Activated T-cell treated with anti-CD3 and anti-CD28 coated beads, Interleukin-2, amount 50 U/mL, for 24 hours (primary cell): ENCODE data around the gene OPTC.

ENCODE experiments used
- DNase-seq: peaks from one replicate; pipeline ENCODE4 v3.0.0-alpha.2; 2020
- H3K27ac Mint-ChIP-seq: 2 replicates; pipeline ENCODE4 v1.8.0; 2020; ENCODE audit warnings: mild to moderate bottlenecking, mixed read lengths
- H3K27me3 Mint-ChIP-seq: 2 replicates; pipeline ENCODE4 v1.8.0; 2020; ENCODE audit warnings: mixed read lengths
- H3K36me3 Mint-ChIP-seq: 2 replicates; pipeline ENCODE4 v1.8.0; 2020; ENCODE audit warnings: low read depth, mixed read lengths
- H3K4me1 Mint-ChIP-seq: 2 replicates; pipeline ENCODE4 v1.8.0; 2020; ENCODE audit warnings: low read depth, mixed read lengths
- H3K4me3 Mint-ChIP-seq: 2 replicates; pipeline ENCODE4 v1.8.0; 2020; ENCODE audit warnings: mild to moderate bottlenecking, moderate library complexity, mixed read lengths
- H3K9me3 Mint-ChIP-seq: 2 replicates; pipeline ENCODE4 v1.8.0; 2020; ENCODE audit warnings: mixed read lengths

OPTC gene

DNA sequence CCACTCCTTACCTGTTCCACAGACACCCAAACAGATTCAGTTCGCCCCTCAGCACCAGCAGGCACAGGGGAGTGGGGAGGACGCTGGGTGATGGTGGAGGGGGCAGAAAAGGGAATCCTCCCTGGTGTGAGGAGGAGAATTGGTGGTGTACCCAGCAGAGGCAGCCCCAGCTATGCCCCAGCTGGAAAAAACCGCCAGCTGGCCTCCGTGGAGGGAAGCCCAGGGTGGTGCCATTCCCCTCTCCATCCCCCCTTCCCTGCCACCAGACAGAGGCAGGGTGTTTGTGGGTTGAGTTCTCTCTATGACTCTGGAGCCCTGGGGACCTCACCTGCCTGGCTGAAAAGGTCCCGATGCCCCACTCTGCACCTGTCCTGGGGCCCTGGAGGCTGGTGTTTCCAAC lies 27.9 kb downstream of the OPTC start:
- H3K9me3 Mint-ChIP-seq: no peaks in the 10 kb centered on the region
- no peak overlapping the region for H3K27ac Mint-ChIP-seq
- no peaks in the 10 kb centered on the region for H3K27me3 Mint-ChIP-seq
- H3K4me3 Mint-ChIP-seq: no peak overlapping the region
- no peak for DNase-seq
- H3K4me1 Mint-ChIP-seq: peaks cover 1% of the 10 kb centered on the region
- H3K36me3 Mint-ChIP-seq: no peaks in the 10 kb centered on the region

DNA sequence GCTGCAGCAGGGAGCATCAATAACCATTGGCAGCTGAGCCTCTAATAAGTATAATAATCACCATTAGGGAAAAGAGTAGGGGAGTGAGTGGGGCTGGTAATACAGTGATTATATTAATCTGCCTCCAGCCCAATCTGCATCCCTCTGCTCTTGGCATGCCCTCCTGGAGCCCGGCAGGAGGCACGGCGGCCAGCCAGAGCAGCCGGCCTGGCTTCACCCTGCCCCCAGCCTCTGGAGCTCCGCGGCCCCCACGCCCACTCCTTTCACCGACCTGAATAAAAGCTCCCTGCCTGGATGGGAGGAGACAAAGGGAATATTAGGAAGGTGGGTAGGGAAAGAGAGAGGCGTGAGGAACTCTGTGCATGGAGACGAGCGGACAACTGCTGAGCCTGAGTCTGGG lies 28.3 kb downstream of the OPTC start:
- Mint-ChIP-seq H3K4me3 (no peak overlapping the region), H3K4me1 (peaks cover 1% of the 10 kb centered on the region), H3K27me3 (no peaks in the 10 kb centered on the region), H3K27ac (no peak overlapping the region), H3K36me3 (no peaks in the 10 kb centered on the region), H3K9me3 (no peaks in the 10 kb centered on the region)
- no peak for DNase-seq

DNA sequence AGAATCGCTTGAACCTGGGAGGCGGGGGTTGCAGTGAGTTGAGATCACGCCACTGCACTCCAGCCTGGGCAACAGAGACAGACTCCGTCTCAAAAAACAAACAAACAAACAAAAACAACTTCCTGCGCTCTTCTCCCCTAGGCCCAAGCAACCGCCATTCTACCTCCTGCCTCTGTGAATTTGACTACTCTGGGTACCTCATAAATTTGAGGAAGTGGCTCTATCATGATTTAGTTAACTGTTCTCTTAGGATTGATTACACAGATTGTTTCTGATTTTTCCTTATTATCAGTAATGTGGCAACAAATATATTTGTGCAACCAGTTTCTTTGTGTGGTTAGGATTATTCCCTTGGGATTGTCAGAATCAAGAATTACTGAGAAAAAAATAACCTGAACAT lies 29.7 kb downstream of the OPTC start:
- no peaks in the 10 kb centered on the region for H3K4me1 Mint-ChIP-seq
- H3K9me3 Mint-ChIP-seq: no peaks in the 10 kb centered on the region
- H3K27me3 Mint-ChIP-seq: no peaks in the 10 kb centered on the region
- no peak overlapping the region for H3K4me3 Mint-ChIP-seq
- no peak for DNase-seq
- no peaks in the 10 kb centered on the region for H3K36me3 Mint-ChIP-seq
- no peak overlapping the region for H3K27ac Mint-ChIP-seq

DNA sequence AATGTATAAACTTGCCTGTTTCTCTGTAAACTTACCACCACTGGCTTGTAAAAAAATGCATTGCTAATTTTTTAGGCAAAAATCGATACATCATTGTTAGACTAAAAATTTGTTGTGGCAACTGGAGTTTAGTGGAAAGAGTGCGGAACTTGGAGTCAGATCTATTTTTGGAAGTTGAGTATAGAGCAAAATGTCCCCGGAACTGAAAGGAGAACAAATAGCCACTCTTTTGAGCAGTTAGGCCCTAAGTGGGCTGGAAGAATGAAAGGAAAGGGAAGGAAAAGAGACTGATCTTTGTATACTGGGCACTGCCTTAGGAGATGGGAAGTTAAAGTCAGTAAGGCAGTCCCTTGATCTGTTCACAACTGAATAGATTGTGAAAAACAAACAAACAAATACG lies 30.2 kb downstream of the OPTC start:
- DNase-seq: no peak
- H3K4me3 Mint-ChIP-seq: no peak overlapping the region
- no peaks in the 10 kb centered on the region for H3K9me3 Mint-ChIP-seq
- H3K27ac Mint-ChIP-seq: no peak overlapping the region
- no peaks in the 10 kb centered on the region for H3K4me1 Mint-ChIP-seq
- no peaks in the 10 kb centered on the region for H3K27me3 Mint-ChIP-seq
- no peaks in the 10 kb centered on the region for H3K36me3 Mint-ChIP-seq

DNA sequence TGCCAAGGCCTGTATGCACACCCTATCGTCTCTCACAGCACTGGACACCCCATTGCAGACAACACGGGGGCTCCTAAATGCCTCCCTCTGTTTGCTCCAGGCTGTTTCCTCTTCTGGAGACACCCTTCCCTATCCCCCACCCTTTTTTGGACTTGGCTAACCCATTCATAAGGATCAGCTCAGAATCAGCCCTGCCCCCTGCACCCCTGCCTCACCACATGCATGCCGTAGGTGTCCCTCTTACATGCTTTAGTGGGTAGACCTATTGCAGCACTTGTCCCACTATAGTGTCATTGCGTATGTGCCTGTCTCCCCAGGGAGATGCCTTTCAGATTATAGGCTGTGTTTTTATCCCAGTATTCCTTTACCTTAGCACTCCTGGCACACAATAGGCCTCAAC lies 30.9 kb downstream of the OPTC start:
- DNase-seq: no peak
- no peaks in the 10 kb centered on the region for H3K9me3 Mint-ChIP-seq
- no peak overlapping the region for H3K27ac Mint-ChIP-seq
- no peaks in the 10 kb centered on the region for H3K36me3 Mint-ChIP-seq
- H3K27me3 Mint-ChIP-seq: no peaks in the 10 kb centered on the region
- H3K4me3 Mint-ChIP-seq: no peak overlapping the region
- no peaks in the 10 kb centered on the region for H3K4me1 Mint-ChIP-seq

DNA sequence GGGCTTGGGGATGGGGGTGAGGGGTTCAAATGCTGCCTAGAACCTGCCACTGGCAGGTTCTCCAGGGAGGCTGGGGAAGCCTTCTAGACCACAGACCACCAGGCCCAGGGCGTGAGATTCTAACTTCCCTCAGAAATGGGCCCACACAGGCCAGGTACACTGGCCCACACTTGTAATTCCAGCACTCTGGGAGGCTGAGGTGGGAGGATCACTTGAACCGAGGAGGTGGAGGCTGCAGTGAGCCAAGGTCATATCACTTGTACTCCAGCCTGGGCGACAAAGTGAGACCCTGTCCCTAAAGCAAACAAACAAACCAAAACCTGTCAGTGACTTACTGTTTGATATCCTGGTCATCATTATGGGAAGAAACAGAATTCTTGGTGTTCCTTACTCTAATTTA lies 31.7 kb downstream of the OPTC start:
- Mint-ChIP-seq H3K4me3 (no peak overlapping the region), H3K27ac (no peak overlapping the region), H3K9me3 (no peaks in the 10 kb centered on the region), H3K4me1 (no peaks in the 10 kb centered on the region), H3K36me3 (no peaks in the 10 kb centered on the region), H3K27me3 (no peaks in the 10 kb centered on the region)
- no peak for DNase-seq

DNA sequence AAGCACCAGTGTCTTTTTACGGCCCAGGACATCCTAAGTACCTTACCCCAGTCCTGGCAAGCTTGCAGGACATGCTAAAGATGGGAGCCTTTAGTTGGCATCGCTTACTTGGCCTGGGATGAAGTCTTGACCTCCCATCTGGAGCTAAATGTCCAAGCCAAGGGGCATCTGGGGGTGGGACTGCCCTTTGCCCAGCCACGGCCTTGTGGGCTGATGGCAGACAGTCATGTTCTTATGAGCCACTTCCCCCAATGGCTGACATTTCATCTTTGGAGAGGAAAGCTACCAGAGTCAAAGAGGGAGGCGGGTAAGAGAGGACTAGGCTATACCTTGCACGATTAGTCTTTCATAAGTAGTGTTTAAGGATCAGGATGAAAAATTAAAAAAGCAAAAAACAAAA lies 32.2 kb downstream of the OPTC start:
- H3K27me3 Mint-ChIP-seq: no peaks in the 10 kb centered on the region
- H3K4me3 Mint-ChIP-seq: no peak overlapping the region
- no peak overlapping the region for H3K27ac Mint-ChIP-seq
- no peaks in the 10 kb centered on the region for H3K9me3 Mint-ChIP-seq
- H3K4me1 Mint-ChIP-seq: no peaks in the 10 kb centered on the region
- H3K36me3 Mint-ChIP-seq: no peaks in the 10 kb centered on the region
- no peak for DNase-seq

DNA sequence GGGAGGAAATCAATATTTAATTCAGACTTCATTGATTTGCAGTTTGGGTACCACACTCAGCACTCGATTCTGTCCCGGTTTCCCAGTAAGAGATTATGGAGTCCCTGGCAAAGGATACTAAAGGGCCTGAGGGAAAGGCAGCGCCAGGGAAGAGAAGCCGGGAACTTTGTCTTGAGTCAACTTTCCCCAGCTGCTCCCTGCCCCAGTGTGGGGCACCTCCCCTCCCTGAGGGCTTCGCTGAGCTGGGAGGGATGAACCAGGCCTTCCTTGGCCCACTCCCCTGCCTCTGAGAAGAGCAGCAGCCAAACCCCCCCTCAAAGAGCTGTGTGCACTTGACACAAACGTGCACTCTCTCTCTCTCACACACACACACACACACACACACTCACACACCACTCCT lies 32.6 kb downstream of the OPTC start:
- no peak overlapping the region for H3K4me3 Mint-ChIP-seq
- no peak overlapping the region for H3K27ac Mint-ChIP-seq
- no peaks in the 10 kb centered on the region for H3K36me3 Mint-ChIP-seq
- no peaks in the 10 kb centered on the region for H3K4me1 Mint-ChIP-seq
- H3K27me3 Mint-ChIP-seq: no peaks in the 10 kb centered on the region
- DNase-seq: no peak
- H3K9me3 Mint-ChIP-seq: no peaks in the 10 kb centered on the region

DNA sequence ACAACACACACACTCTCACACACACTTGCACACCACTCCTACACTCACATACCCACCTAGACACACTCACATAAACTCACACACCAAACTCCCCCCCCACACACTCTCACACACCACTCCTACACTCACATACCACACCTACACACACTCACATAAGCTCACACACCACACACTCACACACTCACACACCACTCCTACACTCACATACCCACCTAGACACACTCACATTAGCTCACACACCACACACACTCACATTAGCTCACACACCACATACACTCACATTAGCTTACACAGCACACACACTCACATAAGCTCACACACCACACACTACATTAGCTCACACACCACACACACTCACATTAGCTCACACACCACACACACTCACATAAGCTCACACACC lies 33.1 kb downstream of the OPTC start:
- no peak for DNase-seq
- H3K4me1 Mint-ChIP-seq: no peaks in the 10 kb centered on the region
- H3K36me3 Mint-ChIP-seq: no peaks in the 10 kb centered on the region
- no peaks in the 10 kb centered on the region for H3K9me3 Mint-ChIP-seq
- no peaks in the 10 kb centered on the region for H3K27me3 Mint-ChIP-seq
- no peak overlapping the region for H3K27ac Mint-ChIP-seq
- no peak overlapping the region for H3K4me3 Mint-ChIP-seq

DNA sequence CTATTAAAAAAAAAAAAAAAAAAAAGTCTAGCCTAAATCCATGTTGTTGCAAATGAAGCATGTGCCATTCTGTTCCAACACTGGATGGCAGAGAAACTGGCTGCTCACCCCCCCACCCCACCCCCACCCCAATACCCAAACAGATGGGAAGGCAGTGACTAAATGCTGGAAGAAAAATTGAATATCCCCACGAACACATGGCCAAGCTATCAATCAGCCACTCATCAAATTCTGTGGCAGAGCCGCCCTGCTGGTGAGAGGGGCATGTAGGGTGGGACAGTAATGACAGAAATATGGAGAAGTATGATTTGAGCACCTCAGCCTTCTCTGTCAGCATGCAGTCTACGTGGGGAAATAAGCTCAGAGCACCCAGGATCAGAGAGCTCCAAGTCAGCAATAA lies 34.1 kb downstream of the OPTC start:
- DNase-seq: no peak
- Mint-ChIP-seq H3K4me1 (no peaks in the 10 kb centered on the region), H3K4me3 (no peak overlapping the region), H3K36me3 (no peaks in the 10 kb centered on the region), H3K27me3 (no peaks in the 10 kb centered on the region), H3K9me3 (no peaks in the 10 kb centered on the region), H3K27ac (no peak overlapping the region)

DNA sequence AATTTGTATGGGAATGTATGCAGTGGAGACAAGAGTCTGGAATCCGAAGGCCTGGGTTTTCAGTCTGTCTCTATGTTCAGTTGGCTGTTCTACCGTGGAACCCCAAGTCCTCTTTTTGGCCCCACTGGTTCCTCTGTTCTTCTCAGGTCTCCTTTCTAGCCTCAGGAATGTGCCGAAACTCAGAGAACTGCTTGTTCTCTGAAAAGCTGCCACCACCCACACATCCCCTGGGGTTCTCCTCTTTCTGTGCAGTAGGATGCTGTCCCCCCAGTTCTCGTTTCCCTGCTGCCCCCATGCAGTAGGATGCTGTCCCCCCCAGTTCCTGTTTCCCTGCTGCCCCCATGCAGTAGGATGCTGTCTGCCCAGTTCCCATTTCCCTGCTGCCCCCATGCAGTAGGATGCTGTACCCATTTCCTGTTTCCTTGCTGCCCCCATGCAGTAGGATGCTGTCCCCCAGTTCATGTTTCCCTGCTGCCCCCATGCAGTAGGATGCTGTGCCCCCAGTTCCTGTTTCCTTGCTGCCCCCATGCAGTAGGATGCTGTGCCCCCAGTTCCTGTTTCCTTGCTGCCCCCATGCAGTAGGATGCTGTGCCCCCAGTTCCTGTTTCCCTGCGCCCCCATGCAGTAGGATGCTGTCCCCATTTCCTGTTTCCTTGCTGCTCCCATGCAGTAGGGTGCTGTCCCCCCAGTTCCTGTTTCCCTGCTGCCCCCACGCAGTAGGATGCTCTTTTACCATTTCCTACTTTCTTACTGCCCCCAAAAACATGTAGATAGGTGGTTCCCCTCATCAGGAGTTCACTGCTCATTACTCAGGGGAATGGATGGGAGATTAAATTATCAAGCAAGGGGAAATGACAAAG lies 35.3 kb downstream of the OPTC start:
- Mint-ChIP-seq H3K36me3 (no peaks in the 10 kb centered on the region), H3K27me3 (no peaks in the 10 kb centered on the region), H3K4me1 (no peaks in the 10 kb centered on the region), H3K9me3 (no peaks in the 10 kb centered on the region), H3K4me3 (no peak overlapping the region), H3K27ac (no peak overlapping the region)
- no peak for DNase-seq

DNA sequence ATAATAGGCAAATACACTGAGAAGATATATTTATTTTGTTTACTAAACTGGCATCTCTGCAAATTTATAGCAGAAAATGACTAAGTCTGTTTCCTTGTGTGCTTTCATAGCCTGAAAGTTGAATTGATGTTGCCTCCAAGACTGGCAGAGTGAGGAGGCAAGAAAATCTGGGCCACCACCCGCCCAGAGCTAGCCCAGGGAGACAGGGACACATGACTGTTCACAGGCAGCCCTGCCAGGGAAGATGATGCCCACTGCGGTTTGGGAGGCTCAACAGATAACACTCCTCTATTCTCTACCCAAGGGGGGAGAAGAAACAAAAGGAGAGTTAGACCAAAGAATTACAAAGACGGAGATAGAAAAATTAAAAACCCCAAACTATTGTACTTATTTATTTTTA lies 37.1 kb downstream of the OPTC start:
- no peaks in the 10 kb centered on the region for H3K27me3 Mint-ChIP-seq
- no peak overlapping the region for H3K4me3 Mint-ChIP-seq
- H3K4me1 Mint-ChIP-seq: no peaks in the 10 kb centered on the region
- no peaks in the 10 kb centered on the region for H3K36me3 Mint-ChIP-seq
- no peaks in the 10 kb centered on the region for H3K9me3 Mint-ChIP-seq
- DNase-seq: no peak
- H3K27ac Mint-ChIP-seq: no peak overlapping the region

DNA sequence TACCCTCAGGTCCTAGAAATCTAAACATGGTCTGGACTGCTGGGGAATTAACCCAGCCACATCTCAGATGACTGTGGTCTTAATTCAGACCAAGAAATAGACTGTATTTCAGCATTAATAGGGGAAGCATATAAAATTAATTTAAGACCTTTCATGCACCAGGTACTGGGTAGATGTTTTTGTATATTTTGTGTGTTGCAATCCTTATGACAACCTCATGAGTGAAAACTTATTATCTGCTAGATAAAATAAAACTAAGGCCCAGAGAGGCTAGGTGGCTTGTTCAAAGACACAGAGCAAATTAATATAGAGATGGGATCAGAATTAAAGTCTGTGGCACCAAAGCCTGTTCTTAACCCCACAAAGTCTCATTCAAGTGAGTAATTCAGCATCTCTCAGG lies 40.1 kb downstream of the OPTC start:
- Mint-ChIP-seq H3K4me3 (no peak overlapping the region), H3K36me3 (no peaks in the 10 kb centered on the region), H3K27me3 (no peaks in the 10 kb centered on the region), H3K27ac (no peak overlapping the region), H3K9me3 (no peaks in the 10 kb centered on the region), H3K4me1 (no peaks in the 10 kb centered on the region)
- DNase-seq: no peak

DNA sequence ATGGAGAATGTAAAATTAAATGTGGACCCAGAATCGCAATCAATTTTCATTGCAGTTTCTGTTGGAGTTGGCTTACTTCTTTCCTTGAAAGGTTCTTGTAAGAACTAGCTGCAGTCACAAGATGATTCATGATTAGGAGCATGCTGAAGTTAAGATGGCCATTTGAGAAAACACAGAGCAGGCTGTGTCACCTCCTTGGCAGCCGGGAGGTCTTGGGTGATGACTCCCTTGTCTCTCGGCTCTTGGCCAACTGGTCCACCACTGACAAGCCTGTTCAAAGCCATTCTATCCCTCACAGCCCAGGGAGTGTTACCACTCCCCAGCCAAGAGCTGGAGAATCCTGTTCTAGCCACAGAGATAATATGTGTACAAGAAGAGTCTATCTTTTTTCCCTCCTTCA lies 40.6 kb downstream of the OPTC start:
- H3K4me3 Mint-ChIP-seq: no peak overlapping the region
- H3K36me3 Mint-ChIP-seq: no peaks in the 10 kb centered on the region
- H3K27ac Mint-ChIP-seq: no peak overlapping the region
- no peaks in the 10 kb centered on the region for H3K4me1 Mint-ChIP-seq
- no peaks in the 10 kb centered on the region for H3K9me3 Mint-ChIP-seq
- DNase-seq: no peak
- no peaks in the 10 kb centered on the region for H3K27me3 Mint-ChIP-seq

DNA sequence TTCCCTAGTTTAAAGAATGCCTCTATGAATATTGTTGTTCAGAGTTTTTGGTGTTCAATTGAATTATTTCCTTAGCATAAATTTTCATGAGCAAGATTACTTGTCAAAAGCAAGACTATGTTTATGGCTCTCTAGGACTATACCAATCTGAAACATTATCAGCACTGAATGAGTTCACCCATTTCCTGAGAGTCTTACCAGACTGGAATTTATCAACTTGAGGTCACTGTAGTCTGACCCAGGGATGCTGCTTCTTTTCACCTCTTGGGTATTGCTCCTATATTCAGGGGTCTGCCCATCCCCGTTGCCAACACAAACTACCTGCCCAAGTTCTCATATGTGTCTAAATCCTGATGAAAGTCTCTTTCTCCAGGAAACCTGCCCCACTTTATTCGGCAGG lies 42.6 kb downstream of the OPTC start:
- H3K4me1 Mint-ChIP-seq: no peaks in the 10 kb centered on the region
- H3K27me3 Mint-ChIP-seq: no peaks in the 10 kb centered on the region
- no peak overlapping the region for H3K27ac Mint-ChIP-seq
- H3K36me3 Mint-ChIP-seq: no peaks in the 10 kb centered on the region
- H3K4me3 Mint-ChIP-seq: no peak overlapping the region
- no peak for DNase-seq
- no peaks in the 10 kb centered on the region for H3K9me3 Mint-ChIP-seq

DNA sequence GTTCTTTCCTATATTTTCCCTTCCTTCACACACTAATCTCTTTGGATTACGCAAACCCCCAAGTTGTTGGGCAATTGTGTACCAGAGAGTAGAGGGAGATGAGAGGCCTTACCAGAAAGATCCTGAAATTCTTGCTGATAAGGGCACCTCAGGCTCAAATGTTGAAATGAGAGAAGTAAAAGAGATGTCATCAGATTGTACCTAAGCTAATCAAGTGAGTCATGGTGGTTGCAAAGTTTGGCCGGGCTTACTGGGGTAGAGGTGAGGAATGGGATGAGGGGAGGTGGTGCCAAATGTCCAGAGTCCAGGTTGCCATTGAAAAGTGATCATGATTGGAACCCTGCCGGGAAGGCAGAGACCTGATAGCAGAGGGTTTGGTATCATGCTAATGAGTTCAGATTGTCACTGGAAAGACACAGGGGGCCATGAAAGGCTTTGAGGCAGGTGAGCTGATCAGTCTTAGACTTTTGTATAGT lies 43.1 kb downstream of the OPTC start:
- Mint-ChIP-seq H3K4me3 (no peak overlapping the region), H3K27me3 (no peaks in the 10 kb centered on the region), H3K36me3 (no peaks in the 10 kb centered on the region), H3K4me1 (no peaks in the 10 kb centered on the region), H3K27ac (no peak overlapping the region), H3K9me3 (no peaks in the 10 kb centered on the region)
- DNase-seq: no peak
